Measurements from ENCODE around the gene MPPED2.

DNA sequence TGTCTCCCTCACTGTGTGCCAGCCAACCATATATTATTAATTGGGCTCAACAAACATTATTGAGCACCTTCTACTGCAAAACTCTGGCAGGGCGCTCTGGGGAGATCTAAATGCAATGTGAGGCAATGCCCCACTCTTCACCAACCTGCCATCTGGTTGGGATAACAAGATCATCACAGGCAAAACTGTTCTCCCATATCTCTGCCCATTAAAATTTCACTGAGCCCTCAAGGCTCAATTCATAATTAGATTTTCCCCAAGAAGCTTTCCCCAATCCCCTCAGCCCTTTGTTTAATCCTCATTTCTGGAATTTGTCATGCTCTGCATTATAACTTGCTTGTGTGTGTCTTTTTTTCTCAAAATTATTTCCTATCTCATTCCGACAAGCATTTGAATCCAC is 156.6 kb downstream of the MPPED2 start:
- TF ChIP-seq, protein P1, sequence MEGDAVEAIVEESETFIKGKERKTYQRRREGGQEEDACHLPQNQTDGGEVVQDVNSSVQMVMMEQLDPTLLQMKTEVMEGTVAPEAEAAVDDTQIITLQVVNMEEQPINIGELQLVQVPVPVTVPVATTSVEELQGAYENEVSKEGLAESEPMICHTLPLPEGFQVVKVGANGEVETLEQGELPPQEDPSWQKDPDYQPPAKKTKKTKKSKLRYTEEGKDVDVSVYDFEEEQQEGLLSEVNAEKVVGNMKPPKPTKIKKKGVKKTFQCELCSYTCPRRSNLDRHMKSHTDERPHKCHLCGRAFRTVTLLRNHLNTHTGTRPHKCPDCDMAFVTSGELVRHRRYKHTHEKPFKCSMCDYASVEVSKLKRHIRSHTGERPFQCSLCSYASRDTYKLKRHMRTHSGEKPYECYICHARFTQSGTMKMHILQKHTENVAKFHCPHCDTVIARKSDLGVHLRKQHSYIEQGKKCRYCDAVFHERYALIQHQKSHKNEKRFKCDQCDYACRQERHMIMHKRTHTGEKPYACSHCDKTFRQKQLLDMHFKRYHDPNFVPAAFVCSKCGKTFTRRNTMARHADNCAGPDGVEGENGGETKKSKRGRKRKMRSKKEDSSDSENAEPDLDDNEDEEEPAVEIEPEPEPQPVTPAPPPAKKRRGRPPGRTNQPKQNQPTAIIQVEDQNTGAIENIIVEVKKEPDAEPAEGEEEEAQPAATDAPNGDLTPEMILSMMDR (IDR thresholded peaks at IDR 0.05; ENCODE audit: borderline replicate concordance, extremely low read depth, low read length, poor library complexity, severe bottlenecking), result no peak
- no peak for TF ChIP-seq EZH2 (IDR thresholded peaks at IDR 0.05; ENCODE audit: borderline replicate concordance, low read depth, low read length, severe bottlenecking)

Measured in DND-41 (cell line).